Measurements from ENCODE around the gene MYO15A.

MYO15A gene

GRCh38 chr17:18070861-18071340, 37.7 kb upstream of the MYO15A start:
- H3K4me3 ChIP-seq (ENCODE audit: control insufficient read depth, low read depth, low read length): no peak overlapping the region
- no peak for DNase-seq (ENCODE audit: low read depth)
- no peak for TF ChIP-seq CTCF (IDR thresholded peaks at IDR 0.05; ENCODE audit: control insufficient read depth, insufficient read depth, low read depth, low read length, missing control alignments)

- TF ChIP-seq CTCF (IDR thresholded peaks at IDR 0.05; ENCODE audit: control insufficient read depth, insufficient read depth, low read depth, low read length, missing control alignments): no peak
- no peak overlapping the region for H3K4me3 ChIP-seq (ENCODE audit: control insufficient read depth, low read depth, low read length)
- DNase-seq (ENCODE audit: low read depth): no peak
These were observed 36.8 kb upstream of the MYO15A start for GRCh38 chr17:18071751-18072150.

GRCh38 chr17:18074566-18075272, 33.8 kb upstream of the MYO15A start:
- no peak overlapping the region for H3K4me3 ChIP-seq (ENCODE audit: control insufficient read depth, low read depth, low read length)
- TF ChIP-seq CTCF (IDR thresholded peaks at IDR 0.05; ENCODE audit: control insufficient read depth, insufficient read depth, low read depth, low read length, missing control alignments): no peak
- DNase-seq (ENCODE audit: low read depth): no peak

GRCh38 chr17:18076936-18077335, 31.6 kb upstream of the MYO15A start:
- H3K4me3 ChIP-seq (ENCODE audit: control insufficient read depth, low read depth, low read length): no peak overlapping the region
- no peak for DNase-seq (ENCODE audit: low read depth)
- TF ChIP-seq CTCF (IDR thresholded peaks at IDR 0.05; ENCODE audit: control insufficient read depth, insufficient read depth, low read depth, low read length, missing control alignments): no peak

- H3K4me3 ChIP-seq (ENCODE audit: control insufficient read depth, low read depth, low read length): no peak overlapping the region
- no peak for DNase-seq (ENCODE audit: low read depth)
- no peak for TF ChIP-seq CTCF (IDR thresholded peaks at IDR 0.05; ENCODE audit: control insufficient read depth, insufficient read depth, low read depth, low read length, missing control alignments)
These were observed 29.0 kb upstream of the MYO15A start for GRCh38 chr17:18079543-18079942.

- no peak overlapping the region for H3K4me3 ChIP-seq (ENCODE audit: control insufficient read depth, low read depth, low read length)
- DNase-seq (ENCODE audit: low read depth): no peak
- no peak for TF ChIP-seq CTCF (IDR thresholded peaks at IDR 0.05; ENCODE audit: control insufficient read depth, insufficient read depth, low read depth, low read length, missing control alignments)
These were observed 24.3 kb upstream of the MYO15A start for GRCh38 chr17:18084256-18084655.
